ENCODE measurements around the gene SLC9A4. TPM values are rescaled to one million over a fixed set of nuclear protein-coding genes. Genes with fewer than 3 reads are reported as not detected.

Gene SLC9A4
- total and polyA plus RNA-seq, 4 donors = 0.06 to 0.09 TPM; not detected in 2

- Histone ChIP-seq H3K4me3 (no peak overlapping the region), H3K27me3 (ENCODE audit: control insufficient read depth in 3 of 3, insufficient read depth in 3 of 3, low read length in 2 of 3) (no peaks in the 10 kb centered on the region), H3K4me1 (ENCODE audit: control insufficient read depth in 5 of 5, insufficient read depth in 5 of 5, low read length in 5 of 5) (no peaks in the 10 kb centered on the region), H3K9me3 (ENCODE audit: control insufficient read depth in 4 of 4, insufficient read depth in 3 of 4, low read length in 3 of 4) (no peaks in the 10 kb centered on the region), H3K27ac (ENCODE audit: low read depth in 1 of 2, low read length in 1 of 2) (no peak overlapping the region), H3K36me3 (ENCODE audit: control insufficient read depth in 4 of 4, insufficient read depth in 4 of 4, low read length in 4 of 4) (no peaks in the 10 kb centered on the region), H3K9ac (ENCODE audit: insufficient read depth in 1 of 2, low read length in 2 of 2) (no peak overlapping the region)
- WGBS, 2 donors = 77 to 83% methylated on average over 2 of the region's 2 CpGs
- ATAC-seq (ENCODE audit: insufficient read depth, low FRiP score) = no peak
- TF ChIP-seq, protein P1, sequence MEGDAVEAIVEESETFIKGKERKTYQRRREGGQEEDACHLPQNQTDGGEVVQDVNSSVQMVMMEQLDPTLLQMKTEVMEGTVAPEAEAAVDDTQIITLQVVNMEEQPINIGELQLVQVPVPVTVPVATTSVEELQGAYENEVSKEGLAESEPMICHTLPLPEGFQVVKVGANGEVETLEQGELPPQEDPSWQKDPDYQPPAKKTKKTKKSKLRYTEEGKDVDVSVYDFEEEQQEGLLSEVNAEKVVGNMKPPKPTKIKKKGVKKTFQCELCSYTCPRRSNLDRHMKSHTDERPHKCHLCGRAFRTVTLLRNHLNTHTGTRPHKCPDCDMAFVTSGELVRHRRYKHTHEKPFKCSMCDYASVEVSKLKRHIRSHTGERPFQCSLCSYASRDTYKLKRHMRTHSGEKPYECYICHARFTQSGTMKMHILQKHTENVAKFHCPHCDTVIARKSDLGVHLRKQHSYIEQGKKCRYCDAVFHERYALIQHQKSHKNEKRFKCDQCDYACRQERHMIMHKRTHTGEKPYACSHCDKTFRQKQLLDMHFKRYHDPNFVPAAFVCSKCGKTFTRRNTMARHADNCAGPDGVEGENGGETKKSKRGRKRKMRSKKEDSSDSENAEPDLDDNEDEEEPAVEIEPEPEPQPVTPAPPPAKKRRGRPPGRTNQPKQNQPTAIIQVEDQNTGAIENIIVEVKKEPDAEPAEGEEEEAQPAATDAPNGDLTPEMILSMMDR (IDR thresholded peaks at IDR 0.05; ENCODE audit: control extremely low read depth, extremely low read depth) = no peak
- no peak for DNase-seq
Measured at GRCh38 chr2:102455061-102455670, 17.9 kb upstream of the SLC9A4 start.

DNA sequence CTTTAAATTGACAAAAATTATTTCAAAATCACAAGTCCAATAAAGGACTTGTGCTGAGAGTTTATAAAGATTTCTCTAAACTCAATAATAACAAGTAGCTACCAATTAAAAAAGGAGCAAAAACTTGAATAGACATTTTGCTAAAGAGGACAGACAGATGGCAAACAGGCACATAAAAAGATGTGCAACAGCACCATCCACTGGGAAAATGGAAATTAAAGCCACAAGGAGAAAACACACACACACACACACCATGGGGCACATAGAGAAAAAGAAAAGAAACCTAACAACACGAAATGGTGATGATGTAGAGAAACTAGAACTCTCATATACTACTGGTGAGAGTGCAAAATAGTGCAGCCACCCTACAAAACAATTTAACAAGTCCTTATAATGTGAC, 12.6 kb upstream of the SLC9A4 start:
- Histone ChIP-seq H3K4me1 (ENCODE audit: control insufficient read depth in 5 of 5, insufficient read depth in 5 of 5, low read length in 5 of 5) (no peaks in the 10 kb centered on the region), H3K9ac (ENCODE audit: insufficient read depth in 1 of 2, low read length in 2 of 2) (no peak overlapping the region), H3K4me3 (no peak overlapping the region), H3K27me3 (ENCODE audit: control insufficient read depth in 3 of 3, insufficient read depth in 3 of 3, low read length in 2 of 3) (no peaks in the 10 kb centered on the region), H3K9me3 (ENCODE audit: control insufficient read depth in 4 of 4, insufficient read depth in 3 of 4, low read length in 3 of 4) (peaks cover 0 to 3% (median 0%) of the 10 kb centered on the region in 4 donors), H3K36me3 (ENCODE audit: control insufficient read depth in 4 of 4, insufficient read depth in 4 of 4, low read length in 4 of 4) (no peaks in the 10 kb centered on the region), H3K27ac (ENCODE audit: low read depth in 1 of 2, low read length in 1 of 2) (no peak overlapping the region)
- no peak for DNase-seq
- ATAC-seq (ENCODE audit: insufficient read depth, low FRiP score) = no peak
- TF ChIP-seq, protein P1 (IDR thresholded peaks at IDR 0.05; ENCODE audit: control extremely low read depth, extremely low read depth) = no peak
- 80 to 88% methylated on average over 1 of the region's 1 CpG for WGBS, 2 donors

DNA sequence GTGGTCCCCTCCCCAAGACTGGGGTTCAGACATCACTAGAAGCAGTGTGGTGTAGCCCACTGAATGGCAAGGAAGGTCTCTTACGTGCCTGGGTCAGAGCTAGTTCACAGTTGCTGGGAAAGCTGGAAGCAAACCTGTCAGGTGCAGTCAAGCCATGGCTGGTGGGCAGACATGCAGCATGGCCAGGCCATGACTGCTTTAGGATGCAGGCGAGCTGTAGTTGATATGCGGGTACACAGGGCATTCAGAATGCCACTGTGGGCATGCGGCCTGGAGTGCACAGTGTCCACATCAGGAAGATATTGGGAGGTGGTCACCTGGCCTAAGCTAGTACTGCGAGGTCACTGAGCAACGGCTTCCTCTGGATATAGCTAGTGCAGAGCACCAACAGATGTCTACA, 11.8 kb upstream of the SLC9A4 start:
- Histone ChIP-seq H3K9ac (ENCODE audit: insufficient read depth in 1 of 2, low read length in 2 of 2) (no peak overlapping the region), H3K4me1 (ENCODE audit: control insufficient read depth in 5 of 5, insufficient read depth in 5 of 5, low read length in 5 of 5) (no peaks in the 10 kb centered on the region), H3K9me3 (ENCODE audit: control insufficient read depth in 4 of 4, insufficient read depth in 3 of 4, low read length in 3 of 4) (peaks cover 0 to 3% (median 0%) of the 10 kb centered on the region in 4 donors), H3K27me3 (ENCODE audit: control insufficient read depth in 3 of 3, insufficient read depth in 3 of 3, low read length in 2 of 3) (no peaks in the 10 kb centered on the region), H3K36me3 (ENCODE audit: control insufficient read depth in 4 of 4, insufficient read depth in 4 of 4, low read length in 4 of 4) (no peaks in the 10 kb centered on the region), H3K27ac (ENCODE audit: low read depth in 1 of 2, low read length in 1 of 2) (no peak overlapping the region), H3K4me3 (peak overlapping the region; percentile 10)
- DNase-seq (no peak), ATAC-seq (ENCODE audit: insufficient read depth, low FRiP score) (no peak)
- TF ChIP-seq, protein P1 (IDR thresholded peaks at IDR 0.05; ENCODE audit: control extremely low read depth, extremely low read depth) = no peak
- WGBS, 2 donors = 93 to 97% methylated on average over 6 of the region's 6 CpGs

- no peak for ATAC-seq (ENCODE audit: insufficient read depth, low FRiP score)
- no peaks in the 10 kb centered on the region for H3K36me3 ChIP-seq (ENCODE audit: control insufficient read depth in 4 of 4, insufficient read depth in 4 of 4, low read length in 4 of 4)
- WGBS, 2 donors = 93% methylated on average over 5 of the region's 5 CpGs
Measured at GRCh38 chr2:102463160-102463559, 9.9 kb upstream of the SLC9A4 start.

More at GRCh38 chr2:102463160-102463559, 9.9 kb upstream of the SLC9A4 start:
- TF ChIP-seq, protein P1 (IDR thresholded peaks at IDR 0.05; ENCODE audit: control extremely low read depth, extremely low read depth) = no peak
- Histone ChIP-seq H3K9me3 (ENCODE audit: control insufficient read depth in 4 of 4, insufficient read depth in 3 of 4, low read length in 3 of 4) (peaks cover 0 to 3% (median 0%) of the 10 kb centered on the region in 4 donors), H3K4me3 (no peak overlapping the region), H3K27ac (ENCODE audit: low read depth in 1 of 2, low read length in 1 of 2) (no peak overlapping the region), H3K27me3 (ENCODE audit: control insufficient read depth in 3 of 3, insufficient read depth in 3 of 3, low read length in 2 of 3) (no peaks in the 10 kb centered on the region), H3K9ac (ENCODE audit: insufficient read depth in 1 of 2, low read length in 2 of 2) (no peak overlapping the region), H3K4me1 (ENCODE audit: control insufficient read depth in 5 of 5, insufficient read depth in 5 of 5, low read length in 5 of 5) (no peaks in the 10 kb centered on the region)
- no peak for DNase-seq
